Caco-2 (cell line): Measurements from ENCODE around the gene CCDC85C. TPM values are rescaled to one million over a fixed set of nuclear protein-coding genes. Genes with fewer than 3 reads are reported as not detected.
A peak's percentile ranks its signal among the peaks of the same experiment; 100 is the strongest.

Experiments
- BruUV-seq: library from RNA; stranded (reverse); fragments of 400-500 nt; replicated peaks from 2 replicates; lab custom pipeline; 2021; lab: Mats Ljungman, UMichigan
- CTCF ChIA-PET: fragments of 300-600 bp; sonication (Branson Sonifier 250); formaldehyde crosslinking; loops from one replicate; lab custom pipeline; 2022; ENCODE audit warnings: antibody characterized with exemption; lab: Charles Lee
- POLR2A ChIA-PET: fragments of 300-600 bp; sonication (Branson Sonifier 250); formaldehyde crosslinking; loops from one replicate; lab custom pipeline; 2022; ENCODE audit warnings: antibody characterized with exemption; lab: Charles Lee
- DNase-seq, 2 experiments: peaks; one replicate each; pipeline versions ENCODE4 v3.0.0 to v3.0.0-alpha.2; 2020 to 2022
- H3K27me3 ChIP-seq: replicated peaks from 2 replicates; pipeline ENCODE4 v1.6.0; 2011; ENCODE audit warnings: low read length; ENCODE audit not compliant: control insufficient read depth, insufficient read depth
- H3K36me3 ChIP-seq: 2 replicates; pipeline ENCODE4 v1.5.1; 2011; ENCODE audit warnings: low read length; ENCODE audit not compliant: control insufficient read depth, insufficient read depth
- H3K4me1 ChIP-seq: fragments of 250-450 bp; sonication (Bioruptor Pico); 2 replicates; pipeline ENCODE4 v1.5.1; 2020; ENCODE audit warnings: mild to moderate bottlenecking
- H3K4me3 ChIP-seq: 2 replicates; pipeline ENCODE4 v1.5.1; 2011; ENCODE audit warnings: low read depth, mild to moderate bottlenecking, control low read depth, low read length
- H3K9me3 ChIP-seq: fragments of 250-450 bp; sonication (Bioruptor Pico); 2 replicates; pipeline ENCODE4 v1.5.1; 2020; ENCODE audit warnings: mild to moderate bottlenecking, moderate library complexity
- H3K27ac Mint-ChIP-seq: one replicate; pipeline ENCODE4 v1.8.0; 2022; ENCODE audit warnings: mixed read lengths; ENCODE audit not compliant: unreplicated experiment
- H3K27me3 Mint-ChIP-seq: one replicate; pipeline ENCODE4 v1.8.0; 2022; ENCODE audit warnings: mixed read lengths; ENCODE audit not compliant: insufficient read depth, unreplicated experiment
- H3K36me3 Mint-ChIP-seq: one replicate; pipeline ENCODE4 v1.8.0; 2022; ENCODE audit warnings: mild to moderate bottlenecking, mixed read lengths; ENCODE audit not compliant: insufficient read depth, unreplicated experiment
- H3K4me1 Mint-ChIP-seq: one replicate; pipeline ENCODE4 v1.8.0; 2022; ENCODE audit warnings: low read depth, mixed read lengths; ENCODE audit not compliant: unreplicated experiment
- H3K4me3 Mint-ChIP-seq: one replicate; pipeline ENCODE4 v1.8.0; 2022; ENCODE audit warnings: mild to moderate bottlenecking, moderate library complexity, mixed read lengths; ENCODE audit not compliant: unreplicated experiment
- H3K9me3 Mint-ChIP-seq: one replicate; pipeline ENCODE4 v1.8.0; 2022; ENCODE audit warnings: mixed read lengths; ENCODE audit not compliant: unreplicated experiment
- CTCF ChIP-seq, 2 experiments: fragments of 200-600 bp in 1 of 2; IDR thresholded peaks; 1 replicate in 1 of 2; 2 replicates in 1 of 2; pipeline versions ENCODE4 v1.5.1 to v1.8.0; 2011 to 2022; ENCODE audit warnings: antibody characterized with exemption in 1 of 2, control low read depth in 1 of 2, inconsistent platforms in 1 of 2, low read depth in 1 of 2, low read length in 1 of 2, mild to moderate bottlenecking in 1 of 2, moderate library complexity in 1 of 2; ENCODE audit not compliant: insufficient read depth in 1 of 2, severe bottlenecking in 1 of 2, unreplicated experiment in 1 of 2
- intact Hi-C: fragments of 100-400 bp; cut with micrococcal nuclease; formaldehyde crosslinking; loops from one replicate; pipeline ENCODE4 v1.10.0; 2022; ENCODE audit not compliant: unreplicated experiment
- total RNA-seq: library from RNA; stranded (reverse); gene quantifications from 2 replicates; pipeline ENCODE4 v1.2.3, GENCODE V29; 2022

Gene CCDC85C
- total RNA-seq, 1 experiment from 2014 or later, result 76.2 TPM

DNA sequence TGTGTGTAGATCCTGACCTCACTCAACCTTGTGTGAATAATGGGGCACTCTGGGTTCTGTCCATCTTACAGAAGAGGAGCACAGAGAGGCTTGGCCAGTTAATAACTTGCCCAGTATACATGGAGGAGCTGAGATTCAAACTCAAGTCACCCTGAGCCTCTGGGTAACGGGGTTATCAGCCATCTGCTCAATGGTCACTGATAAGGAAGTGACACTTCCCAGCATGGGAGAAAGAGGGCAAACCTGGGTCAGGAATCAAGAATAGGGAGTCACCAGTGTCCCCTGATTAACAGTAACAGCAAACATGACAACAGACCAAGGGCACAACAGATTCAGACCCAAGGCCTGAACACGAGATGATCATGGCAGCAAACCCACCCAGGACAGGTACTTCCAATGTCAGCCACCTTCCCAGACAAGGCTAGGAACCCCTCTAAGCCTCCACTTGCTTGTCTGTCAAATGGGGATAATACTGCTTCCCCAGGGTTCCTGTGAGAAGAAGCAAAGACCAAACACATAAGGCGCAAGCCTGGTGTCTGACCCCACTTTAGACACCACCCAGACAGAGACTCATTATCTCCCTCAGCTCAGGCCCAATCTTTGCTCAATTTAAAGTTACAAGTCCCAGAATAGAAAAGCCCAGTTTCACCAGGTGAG lies 3.6 kb downstream of the CCDC85C start:
- Histone ChIP-seq H3K27me3 (no peaks in the 10 kb centered on the region), H3K4me3 (no peak overlapping the region), H3K9me3 (no peaks in the 10 kb centered on the region), H3K4me1 (peaks cover 59% of the 10 kb centered on the region), H3K36me3 (no peaks in the 10 kb centered on the region)
- no peak overlapping the region for H3K27ac Mint-ChIP-seq
- intact Hi-C loops, result loop anchor here (5.0 kb wide), 2 partner anchors 38 to 82 kb away; partner anchors contain the start of gene CYP46A1
- ChIA-PET CTCF (interaction anchor here (1.0 kb wide), 1 partner anchor 24 kb away, joined by 3 read pairs; no protein-coding TSS in a partner anchor), POLR2A (no interaction called here)
- BruUV-seq, result no TSS peak
- H3K4me3 Mint-ChIP-seq, result peak overlapping the region; percentile 88
- no peak for DNase-seq
- peaks cover 3% of the 10 kb centered on the region for H3K36me3 Mint-ChIP-seq
- H3K9me3 Mint-ChIP-seq, result no peaks in the 10 kb centered on the region
- H3K4me1 Mint-ChIP-seq, result peaks cover 50% of the 10 kb centered on the region
- no peak for TF ChIP-seq CTCF (IDR thresholded peaks at IDR 0.05; ENCODE audit: insufficient read depth in 1 of 2, low read depth in 1 of 2, low read length in 1 of 2, severe bottlenecking in 1 of 2, unreplicated experiment in 1 of 2)
- H3K27me3 Mint-ChIP-seq, result no peaks in the 10 kb centered on the region

GRCh38 chr14:99599393-99599792 lies 4.6 kb downstream of the CCDC85C start:
- H3K4me1 ChIP-seq, result peaks cover 59% of the 10 kb centered on the region
- Mint-ChIP-seq H3K27me3 (no peaks in the 10 kb centered on the region), H3K36me3 (peaks cover 7% of the 10 kb centered on the region), H3K4me3 (peak overlapping the region; percentile 54), H3K9me3 (no peaks in the 10 kb centered on the region), H3K4me1 (peaks cover 54% of the 10 kb centered on the region), H3K27ac (peak overlapping the region; percentile 66)
- no peaks in the 10 kb centered on the region for H3K27me3 ChIP-seq
- ChIA-PET CTCF (interaction anchor here (0.7 kb wide), 1 partner anchor 27 kb away, joined by 3 read pairs; no protein-coding TSS in a partner anchor), POLR2A (no interaction called here)
- no peak for DNase-seq
- H3K9me3 ChIP-seq, result no peaks in the 10 kb centered on the region
- no peak overlapping the region for H3K4me3 ChIP-seq
- no peaks in the 10 kb centered on the region for H3K36me3 ChIP-seq
- BruUV-seq, result no TSS peak
- intact Hi-C loops, result no loop called here
- no peak for TF ChIP-seq CTCF (IDR thresholded peaks at IDR 0.05; ENCODE audit: insufficient read depth in 1 of 2, low read depth in 1 of 2, low read length in 1 of 2, severe bottlenecking in 1 of 2, unreplicated experiment in 1 of 2)

DNA sequence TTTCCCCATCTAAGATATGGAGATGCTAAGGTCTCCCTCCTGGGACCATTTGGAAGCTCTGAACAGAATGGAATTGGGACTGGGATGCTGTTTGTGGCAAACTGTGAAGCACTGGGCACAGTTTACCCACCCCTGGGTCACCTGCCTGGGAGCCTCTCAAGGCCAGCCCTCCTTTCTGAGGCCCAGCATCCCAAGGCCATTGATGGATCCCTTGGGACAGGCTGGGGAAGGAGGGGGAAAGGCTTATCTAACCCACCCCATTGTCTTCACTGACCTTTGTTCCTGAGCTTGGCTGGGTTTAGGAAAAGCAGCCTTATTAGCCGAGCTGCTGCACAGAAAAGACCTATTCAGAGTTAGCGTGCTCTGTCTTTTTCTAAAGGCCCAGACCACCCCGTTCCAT lies 5.2 kb downstream of the CCDC85C start:
- H3K9me3 ChIP-seq, result no peaks in the 10 kb centered on the region
- H3K36me3 ChIP-seq, result no peaks in the 10 kb centered on the region
- no TSS peak for BruUV-seq
- Mint-ChIP-seq H3K27ac (peak overlapping the region; percentile 66), H3K27me3 (no peaks in the 10 kb centered on the region), H3K4me3 (peak overlapping the region; percentile 54), H3K9me3 (no peaks in the 10 kb centered on the region), H3K36me3 (peaks cover 7% of the 10 kb centered on the region), H3K4me1 (peaks cover 54% of the 10 kb centered on the region)
- H3K27me3 ChIP-seq, result no peaks in the 10 kb centered on the region
- intact Hi-C loops, result no loop called here
- no peak overlapping the region for H3K4me3 ChIP-seq
- ChIA-PET CTCF (interaction anchor here (0.7 kb wide), 1 partner anchor 26 kb away, joined by 3 read pairs; no protein-coding TSS in a partner anchor), POLR2A (interaction anchor here (0.6 kb wide), 1 partner anchor 19 kb away, joined by 3 read pairs; no protein-coding TSS in a partner anchor)
- TF ChIP-seq CTCF (IDR thresholded peaks at IDR 0.05; ENCODE audit: insufficient read depth in 1 of 2, low read depth in 1 of 2, low read length in 1 of 2, severe bottlenecking in 1 of 2, unreplicated experiment in 1 of 2), result no peak
- DNase-seq, result peak; percentile 27 to 53
- H3K4me1 ChIP-seq, result peaks cover 59% of the 10 kb centered on the region
